Hematopoietic multipotent progenitor cell treated with erythropoietin and hydrocortisone succinate and interleukin-3 and kit ligand, for 6 days (in vitro differentiated cells): ENCODE data around the gene TACR1.
"Not testable (repeated sequence)": the region's sequence is repeated elsewhere in the genome, so short reads cannot be mapped to it uniquely, and the experiment has no call there.

Source experiments
- DNase-seq: peaks from one replicate; pipeline ENCODE4 v3.0.0-alpha.2; 2015

TACR1 gene

DNA sequence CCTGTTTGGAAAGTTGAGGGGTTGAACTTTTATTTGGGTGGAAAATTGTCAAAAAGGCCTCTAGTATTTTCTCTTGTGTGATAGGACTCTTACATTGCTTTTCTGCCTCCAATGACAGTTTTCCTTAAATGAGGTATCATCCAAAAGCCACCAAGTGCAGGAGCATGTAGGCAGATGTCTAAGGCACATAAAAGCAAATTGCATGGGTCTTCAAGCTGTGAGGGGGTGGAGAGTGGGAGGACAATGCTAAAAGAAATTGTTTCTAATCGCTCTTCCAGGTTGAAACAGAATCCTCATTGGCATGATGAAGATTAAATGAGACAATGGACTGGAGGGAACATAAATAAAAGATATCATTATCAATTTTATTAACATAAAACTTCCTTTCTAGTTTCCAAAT is 6.8 kb downstream of the TACR1 start:
- DNase-seq: no peak

DNA sequence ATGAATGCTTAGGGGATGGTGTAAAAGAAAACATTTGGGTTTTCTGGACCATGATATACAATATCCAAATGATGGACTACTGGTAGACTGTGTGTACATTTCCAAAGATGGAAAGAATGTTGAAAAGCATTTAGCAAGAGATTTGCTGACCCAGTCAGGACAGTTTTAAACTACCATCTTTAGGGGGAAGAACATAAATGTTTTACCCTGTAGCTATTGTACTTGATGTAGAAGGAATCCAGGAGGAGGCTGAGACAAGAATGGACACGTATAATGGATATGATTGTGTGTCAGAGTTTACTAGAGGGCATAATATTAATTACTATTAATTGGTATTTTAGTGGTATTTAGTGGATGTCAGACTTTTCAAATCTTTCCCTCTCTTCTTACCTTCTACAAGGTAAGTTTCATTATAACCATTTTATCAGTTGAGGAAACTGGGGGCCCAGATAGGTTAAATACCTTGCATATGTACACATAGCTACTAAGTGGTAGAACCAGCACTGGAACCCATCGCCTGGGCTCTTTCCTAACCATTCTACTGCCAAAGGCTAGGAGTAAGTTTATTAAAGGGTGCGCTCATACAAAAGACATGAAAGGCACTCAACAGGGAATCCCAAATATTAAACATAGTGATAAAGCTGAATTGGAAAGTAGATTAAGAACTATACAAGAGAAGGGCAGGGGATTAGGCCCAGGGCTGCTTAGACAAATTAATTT is 8.9 kb downstream of the TACR1 start:
- no peak for DNase-seq

DNA sequence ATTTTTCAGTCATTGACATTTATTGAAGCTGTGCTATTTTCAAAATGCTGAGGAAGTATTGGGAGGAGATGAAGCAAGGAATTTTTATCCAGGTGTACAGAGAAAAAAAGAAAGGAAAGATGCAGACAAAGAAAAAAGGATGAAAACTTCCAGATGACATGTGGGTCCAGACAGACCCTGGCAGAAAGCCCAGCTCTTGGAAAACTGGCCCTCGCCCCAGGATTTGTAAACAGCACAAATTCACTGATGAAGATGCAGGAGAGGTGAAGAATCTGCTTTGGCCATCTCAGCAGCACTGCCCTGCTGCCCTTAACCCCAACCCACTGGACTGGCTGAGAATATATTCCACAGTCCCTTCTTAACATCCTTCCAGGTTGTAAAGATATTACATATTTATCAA is 12.5 kb downstream of the TACR1 start:
- DNase-seq: no peak

DNA sequence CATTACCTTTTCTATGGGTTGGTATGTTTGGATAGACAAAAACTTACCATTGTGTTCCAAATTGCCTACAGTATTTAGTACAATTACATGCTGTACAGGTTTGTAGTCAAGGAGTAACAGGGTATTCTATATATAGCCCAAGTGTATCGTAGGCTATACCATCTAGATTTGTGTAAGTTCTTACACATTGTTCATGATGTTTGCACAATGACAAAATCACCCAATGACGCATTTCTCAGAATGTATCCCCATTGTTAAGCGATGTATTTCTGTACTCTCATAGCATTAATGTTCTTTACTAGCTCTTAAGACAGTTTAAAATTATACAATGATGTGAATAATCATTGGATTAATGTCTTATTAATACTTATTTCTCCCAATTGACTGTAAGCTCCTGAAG is 16.7 kb downstream of the TACR1 start:
- no peak for DNase-seq

DNA sequence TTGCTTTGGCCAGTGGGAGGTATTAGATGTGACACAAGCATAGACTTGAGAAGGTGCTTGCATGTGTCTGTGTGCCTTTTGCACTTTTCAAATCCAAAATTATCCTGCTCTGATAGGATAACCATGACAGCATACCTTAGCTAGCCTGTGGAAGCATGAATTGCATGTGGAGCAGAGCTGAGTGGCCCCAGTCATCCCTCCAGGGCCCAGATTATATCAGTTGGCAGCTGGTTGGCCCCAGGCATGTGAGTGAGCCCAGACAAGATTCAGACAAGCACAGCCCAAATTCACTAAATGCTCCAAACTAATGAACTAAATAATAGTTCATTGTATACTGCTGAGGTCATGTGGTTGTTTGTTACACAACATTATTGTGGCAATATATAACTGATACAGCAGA is 18.8 kb downstream of the TACR1 start:
- DNase-seq: no peak

DNA sequence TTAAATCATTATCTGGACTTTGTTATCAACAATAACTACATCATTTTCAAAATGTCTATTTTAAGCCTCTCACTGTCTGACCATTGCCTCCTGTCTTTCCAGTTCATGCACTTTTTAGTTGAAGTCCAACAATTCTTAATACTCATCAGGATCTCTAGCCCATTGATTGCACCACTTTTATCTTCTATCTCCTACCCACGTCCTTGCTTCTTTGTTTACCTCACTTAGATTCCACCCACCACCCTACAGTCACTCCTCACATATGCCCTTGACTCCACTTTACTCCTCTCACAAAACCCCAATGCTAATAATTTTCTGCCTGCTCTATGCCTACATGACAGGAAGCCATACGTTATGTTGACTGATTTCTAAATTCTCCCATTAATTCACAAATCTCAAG is 21.9 kb downstream of the TACR1 start:
- DNase-seq: no peak

DNA sequence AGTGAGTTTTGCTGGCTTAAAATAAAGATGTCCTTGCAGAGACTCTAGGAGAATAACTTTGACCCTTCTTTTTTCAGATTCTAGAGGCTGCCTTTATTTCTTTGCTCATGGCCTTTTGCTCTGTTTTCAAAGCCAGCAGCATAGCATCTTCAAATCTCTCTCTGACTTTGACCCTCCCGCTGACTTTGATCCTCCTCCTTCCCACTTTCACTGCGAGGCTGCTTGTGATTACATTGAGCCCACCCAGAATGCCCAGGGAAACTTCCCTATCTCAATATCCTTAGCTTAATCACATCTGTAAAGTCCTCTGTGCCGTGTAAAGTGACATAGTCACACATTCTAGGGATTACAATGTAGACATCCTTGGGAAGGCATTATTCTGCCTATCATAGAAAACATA is 23.9 kb downstream of the TACR1 start:
- no peak for DNase-seq

DNA sequence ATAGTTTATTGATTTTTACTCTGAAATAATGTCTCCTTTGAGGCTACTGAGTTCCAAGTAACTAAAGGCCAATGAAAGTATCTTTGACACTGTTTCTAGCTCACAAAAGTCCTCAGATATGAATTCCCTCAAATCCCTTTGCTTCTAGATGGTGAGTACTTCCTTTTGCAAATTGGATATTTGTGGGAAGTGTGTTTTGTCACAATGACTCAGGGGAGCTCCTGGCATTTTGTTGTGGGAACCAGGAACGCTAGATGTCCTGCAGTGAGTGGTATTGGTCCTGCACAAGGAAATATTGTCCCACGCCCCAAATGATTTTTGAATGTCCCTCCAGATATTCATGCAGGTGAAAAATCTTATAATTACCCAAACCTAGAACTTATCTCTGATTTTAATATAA is 24.3 kb downstream of the TACR1 start:
- DNase-seq: no peak

DNA sequence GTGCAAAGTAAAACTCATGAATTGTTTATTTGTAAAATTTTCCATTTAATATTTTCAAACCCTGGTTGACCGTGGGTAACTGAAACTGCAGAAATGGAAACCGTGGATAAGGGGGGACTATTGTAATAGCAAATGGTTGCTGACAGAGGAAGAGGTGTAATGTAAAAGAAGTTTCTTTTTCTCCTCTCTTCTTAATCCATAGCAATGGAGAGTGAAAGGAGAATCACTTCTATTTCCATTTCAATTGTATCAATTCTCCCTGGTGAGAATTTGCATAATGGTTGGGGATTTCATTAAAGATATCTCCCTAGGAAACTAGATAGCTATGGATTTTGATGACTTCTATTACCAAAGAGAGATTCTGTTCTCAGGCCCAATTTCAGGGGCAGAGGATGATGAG is 24.8 kb downstream of the TACR1 start:
- no peak for DNase-seq

DNA sequence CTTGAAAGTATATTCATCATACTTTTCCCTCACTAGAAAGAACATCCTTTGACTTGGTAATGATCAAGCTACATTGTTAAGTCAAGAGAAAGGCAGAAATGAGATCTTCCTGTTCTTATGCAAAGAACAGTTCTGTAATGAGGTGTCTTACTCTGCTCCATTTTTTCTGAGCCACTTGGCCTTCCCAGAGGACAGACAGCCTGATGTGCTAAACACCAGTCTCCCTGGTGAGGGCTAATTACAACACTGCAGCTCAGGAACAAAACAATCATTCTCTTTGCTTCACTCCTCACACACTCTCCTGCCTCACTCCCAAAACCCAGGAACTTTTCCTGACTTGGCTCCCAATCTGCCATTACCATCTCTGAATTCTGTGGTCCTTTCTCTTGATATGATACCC is 25.6 kb downstream of the TACR1 start:
- DNase-seq: no peak

DNA sequence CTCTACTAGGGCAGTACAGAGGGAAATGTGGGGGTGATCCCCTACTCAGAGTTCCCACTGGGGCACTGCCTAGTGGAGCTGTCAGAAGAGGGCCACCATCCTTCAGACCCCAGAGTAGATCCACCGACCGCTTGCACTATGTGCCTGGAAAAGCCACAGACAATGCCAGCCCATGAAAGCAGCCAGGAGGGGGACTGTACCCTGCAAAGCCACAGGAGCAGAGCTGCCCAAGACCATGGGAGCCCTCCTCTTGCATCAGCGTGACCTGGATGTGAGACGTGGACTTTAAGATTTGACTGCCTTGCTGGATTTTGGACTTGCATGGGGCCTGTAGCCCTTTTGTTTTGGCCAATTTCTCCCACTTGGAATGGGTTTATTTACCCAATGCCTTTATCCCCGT is 27.9 kb downstream of the TACR1 start:
- DNase-seq: not testable (repeated sequence)

DNA sequence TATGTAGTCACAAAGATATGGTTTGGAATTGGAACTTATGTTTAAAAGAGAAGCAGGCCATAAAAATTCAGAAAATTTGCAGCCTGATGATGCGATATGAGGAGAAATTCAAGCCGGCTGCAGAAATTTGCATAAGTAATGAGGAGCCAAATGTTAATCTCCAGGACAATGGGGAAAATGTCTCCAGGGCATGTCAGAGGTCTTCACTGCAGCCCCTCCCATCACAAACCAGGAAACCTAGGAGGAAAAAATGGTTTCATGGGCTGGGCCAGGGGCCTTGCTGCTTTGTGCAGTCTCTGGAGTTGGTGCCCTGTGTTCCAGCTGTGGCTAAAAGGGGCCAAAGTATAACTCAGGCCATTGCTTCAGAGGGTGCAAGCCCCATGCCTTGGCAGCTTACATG is 28.4 kb downstream of the TACR1 start:
- no peak for DNase-seq

DNA sequence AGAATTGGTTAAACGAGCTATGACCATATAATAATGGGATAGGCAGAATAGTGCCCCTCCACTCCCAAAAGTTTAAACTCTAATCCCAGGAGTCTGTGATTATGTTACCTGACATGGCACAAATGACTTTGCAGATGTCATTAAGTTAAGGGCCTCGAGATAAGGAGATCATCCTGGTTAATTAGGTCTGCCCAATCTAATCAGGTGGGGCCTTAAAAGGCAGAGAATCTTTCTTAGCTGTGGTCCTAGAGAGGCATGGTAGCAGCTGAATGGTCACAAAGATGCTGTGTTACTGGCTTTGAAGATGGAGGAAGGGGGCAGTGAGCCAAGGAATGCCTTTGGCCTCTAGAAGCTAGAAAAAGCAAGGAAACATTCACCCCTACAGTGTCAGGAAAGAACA is 31.1 kb downstream of the TACR1 start:
- DNase-seq: no peak

DNA sequence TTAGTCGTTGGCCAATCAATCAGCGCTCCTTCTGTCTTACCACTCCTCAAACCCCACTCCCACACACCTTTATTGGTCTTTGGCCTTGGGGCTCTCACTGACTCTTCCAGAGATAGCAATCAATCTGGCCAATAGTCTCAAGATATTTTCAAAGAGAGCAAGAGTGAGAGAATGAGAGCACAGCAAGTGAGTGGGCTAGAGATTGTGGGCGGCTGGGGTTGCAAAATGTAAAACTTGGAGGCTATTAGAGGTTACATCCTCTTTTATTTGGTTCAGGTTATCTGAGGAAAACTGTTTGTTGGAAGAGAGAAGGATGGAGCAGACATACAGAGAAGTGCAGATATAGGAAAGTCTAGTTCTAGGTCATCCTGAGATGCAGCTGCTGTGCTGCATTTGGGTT is 32.8 kb downstream of the TACR1 start:
- DNase-seq: no peak

DNA sequence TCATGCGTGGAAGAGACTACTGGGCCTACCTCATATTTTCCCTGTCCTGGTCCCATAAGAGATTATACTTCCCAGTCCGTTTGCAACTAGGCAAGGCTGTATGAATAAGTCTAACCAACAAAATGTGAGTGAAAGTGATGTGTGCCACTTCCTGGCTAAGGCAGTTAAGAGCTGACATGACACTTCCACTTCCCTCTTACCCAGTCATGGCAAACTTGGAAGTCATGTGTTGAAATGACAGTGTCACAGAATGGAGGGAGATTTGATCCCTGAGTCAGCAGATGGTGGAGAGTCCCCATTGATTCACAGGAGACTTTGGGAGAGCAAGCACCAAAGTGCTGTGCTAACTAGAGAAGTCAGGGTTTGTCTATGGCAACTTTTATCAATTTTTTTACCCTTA is 36.4 kb downstream of the TACR1 start:
- DNase-seq: no peak

DNA sequence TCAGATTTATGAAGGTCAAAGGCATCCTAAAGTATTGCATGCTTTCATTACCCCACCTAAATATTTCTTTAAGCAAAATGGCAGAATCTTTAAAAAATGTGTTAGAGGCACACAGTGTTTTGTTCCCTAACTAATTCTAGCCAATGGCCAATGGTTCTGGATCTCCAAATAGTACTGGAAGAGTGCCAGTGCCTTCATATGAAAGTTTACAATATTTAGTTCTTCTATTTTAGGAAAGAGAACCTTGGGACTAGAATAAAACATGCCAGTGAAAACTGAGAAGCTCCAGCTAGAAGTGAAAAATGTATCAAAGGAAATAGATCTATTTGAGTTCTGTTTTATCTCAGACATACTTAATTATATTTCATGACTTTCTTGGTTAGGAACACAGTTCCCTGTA is 37.1 kb downstream of the TACR1 start:
- DNase-seq: no peak

DNA sequence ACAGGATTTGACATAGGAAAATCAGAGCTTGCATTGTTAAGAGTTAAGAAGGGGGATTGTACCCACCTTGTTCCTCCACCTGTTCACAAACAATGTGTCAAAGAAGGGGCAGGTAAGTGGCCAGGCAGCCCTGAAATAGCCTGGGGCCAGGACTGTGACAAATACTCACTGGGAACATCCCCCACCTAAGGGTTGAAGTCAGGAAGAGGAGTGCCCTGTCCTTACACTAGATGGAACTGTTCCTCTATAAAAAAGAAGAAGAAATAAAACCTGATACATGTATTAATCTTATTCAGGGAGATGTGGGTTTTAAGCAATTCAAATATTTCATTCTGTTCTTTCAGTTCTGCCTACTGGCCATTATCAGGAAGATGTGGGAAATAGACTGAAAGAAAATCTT is 41.9 kb downstream of the TACR1 start:
- no peak for DNase-seq

DNA sequence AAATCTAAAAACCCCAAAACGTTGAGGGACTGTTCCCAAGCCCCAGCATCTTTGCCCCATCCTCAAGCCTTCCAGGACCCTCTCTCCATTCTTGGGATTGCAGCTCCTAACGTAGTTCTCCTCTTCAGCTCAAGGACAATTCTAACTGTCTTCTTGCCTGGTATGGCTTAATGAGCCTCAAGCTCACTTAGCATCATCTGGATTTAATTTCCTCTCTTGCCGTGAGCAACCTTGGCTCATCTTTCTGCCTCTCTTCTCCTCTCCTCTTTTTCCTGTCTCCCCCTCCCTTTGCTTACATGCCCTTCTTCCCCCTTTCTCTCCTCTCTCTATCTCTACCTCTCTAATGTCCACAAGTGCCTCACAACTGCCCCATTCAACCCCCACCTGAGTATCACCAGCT is 44.2 kb downstream of the TACR1 start:
- no peak for DNase-seq

DNA sequence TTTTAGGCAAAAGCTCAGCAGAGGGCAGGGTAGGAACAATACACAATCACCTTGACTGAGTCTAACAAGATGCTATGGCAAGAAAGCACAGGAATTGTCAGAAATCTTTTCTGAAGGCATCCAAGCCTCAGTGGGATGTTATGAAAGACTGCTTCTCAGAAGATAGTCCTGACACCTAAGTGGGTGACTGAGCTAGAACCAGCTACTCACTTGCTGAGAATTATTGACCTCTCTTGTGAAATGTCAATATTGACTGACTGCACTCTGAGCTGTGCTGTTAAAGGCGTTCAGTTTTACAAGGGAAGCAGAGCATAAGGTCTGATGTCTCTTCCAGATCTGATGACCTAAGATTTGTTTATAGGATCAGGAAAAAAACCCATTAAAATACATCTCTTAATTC is 46.1 kb downstream of the TACR1 start:
- no peak for DNase-seq

DNA sequence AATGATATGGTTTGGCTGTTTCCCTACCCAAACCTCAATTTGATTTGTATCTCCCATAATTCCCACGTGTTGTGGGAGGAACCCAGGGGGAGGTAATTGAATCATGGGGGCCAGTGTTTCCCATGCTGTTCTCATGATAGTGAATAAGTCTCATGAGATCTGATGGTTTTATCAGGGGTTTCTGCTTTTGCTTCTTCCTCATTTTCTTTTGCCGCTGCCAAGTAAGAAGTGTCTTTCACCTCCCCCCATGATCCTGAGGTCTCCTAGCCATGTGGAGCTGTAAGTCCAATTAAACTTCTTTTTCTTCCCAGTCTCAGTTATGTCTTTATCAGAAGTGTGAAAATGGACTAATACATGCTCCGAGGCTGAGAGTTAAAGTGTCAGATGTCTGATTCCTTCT is 47.1 kb downstream of the TACR1 start:
- not testable (repeated sequence) for DNase-seq

DNA sequence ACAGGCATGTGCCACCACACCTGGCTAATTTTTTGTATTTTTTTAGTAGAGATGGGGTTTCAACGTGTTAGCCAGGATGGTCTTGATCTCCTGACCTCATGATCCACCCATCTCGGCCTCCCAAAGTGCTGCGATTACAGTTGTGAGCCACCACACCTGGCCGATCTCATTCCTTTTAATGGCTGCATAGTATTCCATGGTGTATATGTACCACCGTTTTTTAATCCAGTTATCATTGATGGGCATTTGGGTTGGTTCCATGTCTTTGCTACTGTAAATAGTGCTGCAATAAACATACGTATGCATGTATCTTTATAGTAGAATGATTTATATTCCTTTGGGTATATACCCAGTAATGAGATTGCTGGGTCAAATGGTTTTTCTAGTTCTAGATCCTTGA is 51.4 kb downstream of the TACR1 start:
- not testable (repeated sequence) for DNase-seq

DNA sequence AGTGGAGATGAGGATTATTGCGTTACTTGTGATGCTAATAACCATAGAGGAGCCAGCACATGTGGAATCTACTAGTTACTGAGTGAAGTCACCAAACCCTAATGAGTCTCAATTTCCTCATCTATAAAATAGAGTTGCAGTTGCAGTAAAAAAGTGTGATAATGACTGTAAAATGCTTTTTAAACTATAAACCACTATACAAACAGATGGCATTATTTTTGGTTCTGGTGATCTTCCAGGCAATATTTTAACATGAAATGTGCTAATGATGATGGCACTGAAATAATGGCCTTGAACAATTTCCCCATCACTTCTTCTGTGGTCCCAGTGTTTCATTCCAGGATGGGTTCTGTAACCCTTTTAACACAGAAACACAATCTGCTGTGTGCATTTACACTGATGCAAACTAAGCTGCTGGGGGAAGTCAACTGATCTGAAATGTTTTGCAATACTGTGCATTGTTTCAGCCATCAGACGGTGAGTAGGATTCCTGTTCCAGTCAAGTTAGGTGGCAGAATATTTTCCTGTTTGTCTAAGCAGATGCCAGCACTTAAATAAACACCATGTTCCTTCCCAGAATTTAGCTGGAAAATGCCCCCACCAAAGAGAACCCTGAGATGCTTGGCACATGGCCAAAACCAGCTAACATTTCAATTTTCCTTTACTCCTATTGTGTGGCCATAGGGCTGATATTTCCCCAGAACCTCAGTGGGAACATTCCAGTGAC is 52.6 kb downstream of the TACR1 start:
- no peak for DNase-seq

DNA sequence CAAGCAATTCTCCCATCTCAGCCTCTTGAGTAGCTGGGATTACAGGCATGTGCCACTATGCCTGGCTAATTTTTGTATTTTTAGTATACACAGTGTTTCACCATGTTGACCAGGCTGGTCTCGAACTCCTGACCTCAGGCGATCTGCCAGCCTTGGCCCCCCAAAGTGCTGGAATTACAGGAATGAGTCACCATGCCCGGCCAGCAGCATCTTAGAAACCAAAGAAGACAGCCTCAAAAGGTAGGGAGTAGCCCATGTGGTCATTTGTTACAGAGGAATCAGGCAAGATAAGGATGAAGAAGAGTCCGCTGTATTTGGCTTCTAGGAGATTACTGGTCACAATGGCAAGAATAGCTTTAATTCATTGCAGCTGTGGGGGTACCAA is 53.1 kb downstream of the TACR1 start:
- DNase-seq: not testable (repeated sequence)

DNA sequence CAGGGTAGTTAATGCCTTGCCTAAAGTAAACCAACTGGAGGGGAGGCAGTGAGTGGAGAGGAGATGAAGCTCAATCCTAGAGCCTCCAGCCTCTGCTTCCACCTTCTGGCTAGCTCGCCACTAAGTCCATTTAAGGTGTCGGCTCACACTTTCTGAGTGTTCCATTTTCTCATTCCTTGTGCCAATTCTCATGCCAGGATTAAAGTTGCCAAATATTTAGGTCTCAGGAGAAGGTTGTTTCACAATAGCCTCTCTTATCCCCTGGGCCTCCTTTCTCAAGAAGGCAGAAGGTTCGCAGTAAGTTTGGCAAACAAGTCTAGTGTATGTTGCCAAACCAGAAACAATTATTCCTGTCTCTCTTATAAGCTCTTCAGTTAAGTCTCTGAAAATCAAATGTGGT is 57.2 kb downstream of the TACR1 start:
- no peak for DNase-seq

DNA sequence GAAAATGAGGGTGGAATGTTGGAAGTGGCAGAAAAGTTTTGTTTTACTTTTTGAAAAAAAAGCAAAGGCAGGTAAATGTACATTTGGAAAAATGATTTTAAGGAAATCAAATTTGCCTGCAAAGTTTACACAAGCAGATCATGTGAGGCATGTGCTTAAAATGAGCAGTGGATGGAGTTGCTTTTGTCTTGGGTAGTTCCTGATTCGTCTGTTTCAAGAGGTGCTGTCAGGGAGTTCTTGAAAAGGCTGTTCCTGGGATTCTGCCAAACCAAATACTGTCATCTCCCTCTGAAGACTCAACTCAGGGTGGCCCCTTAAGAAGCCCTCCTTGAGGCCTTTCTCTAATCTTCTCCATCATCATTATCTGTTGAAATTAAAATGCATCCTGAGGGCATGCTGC is 59.0 kb downstream of the TACR1 start:
- DNase-seq: peak; percentile 1
